ENCODE results near the gene ENHO.
"Not testable (repeated sequence)": the region's sequence is repeated elsewhere in the genome, so short reads cannot be mapped to it uniquely, and the experiment has no call there.

ENHO gene

GRCh38 chr9:34555500-34555899, 32.7 kb upstream of the ENHO start:
- no peak for DNase-seq (ENCODE audit: low spot score)

GRCh38 chr9:34555002-34555348, 32.2 kb upstream of the ENHO start:
- DNase-seq (ENCODE audit: low spot score): no peak

GRCh38 chr9:34554211-34555001, 31.6 kb upstream of the ENHO start:
- no peak for DNase-seq (ENCODE audit: low spot score)

- DNase-seq (ENCODE audit: low spot score): no peak
These were observed 30.8 kb upstream of the ENHO start for GRCh38 chr9:34553511-34554021.

GRCh38 chr9:34552986-34553385, 30.2 kb upstream of the ENHO start:
- no peak for DNase-seq (ENCODE audit: low spot score)

GRCh38 chr9:34552606-34552981, 29.8 kb upstream of the ENHO start:
- DNase-seq (ENCODE audit: low spot score): no peak

- no peak for DNase-seq (ENCODE audit: low spot score)
These were observed 29.2 kb upstream of the ENHO start for GRCh38 chr9:34551751-34552605.

- no peak for DNase-seq (ENCODE audit: low spot score)
These were observed 28.0 kb upstream of the ENHO start for GRCh38 chr9:34550681-34551270.

GRCh38 chr9:34550016-34550680, 27.4 kb upstream of the ENHO start:
- no peak for DNase-seq (ENCODE audit: low spot score)

GRCh38 chr9:34549407-34549732, 26.6 kb upstream of the ENHO start:
- no peak for DNase-seq (ENCODE audit: low spot score)

- peak; percentile 41 for DNase-seq (ENCODE audit: low spot score)
These were observed 25.3 kb upstream of the ENHO start for GRCh38 chr9:34547960-34548611.

- peak; percentile 48 for DNase-seq (ENCODE audit: low spot score)
These were observed 24.3 kb upstream of the ENHO start for GRCh38 chr9:34546834-34547827.

- no peak for DNase-seq (ENCODE audit: low spot score)
These were observed 23.5 kb upstream of the ENHO start for GRCh38 chr9:34546102-34546833.

GRCh38 chr9:34545497-34545896, 22.7 kb upstream of the ENHO start:
- DNase-seq (ENCODE audit: low spot score): no peak

- no peak for DNase-seq (ENCODE audit: low spot score)
These were observed 21.2 kb upstream of the ENHO start for GRCh38 chr9:34544035-34544434.

- no peak for DNase-seq (ENCODE audit: low spot score)
These were observed 18.8 kb upstream of the ENHO start for GRCh38 chr9:34541540-34541939.

GRCh38 chr9:34540827-34541226, 18.0 kb upstream of the ENHO start:
- no peak for DNase-seq (ENCODE audit: low spot score)

GRCh38 chr9:34536685-34537084, 13.9 kb upstream of the ENHO start:
- DNase-seq (ENCODE audit: low spot score): no peak

GRCh38 chr9:34532041-34532440, 9.3 kb upstream of the ENHO start:
- DNase-seq (ENCODE audit: low spot score): not testable (repeated sequence)

GRCh38 chr9:34526026-34526425, 3.2 kb upstream of the ENHO start:
- no peak for DNase-seq (ENCODE audit: low spot score)
